GM21381 (cell line): ENCODE data around the gene POLR3B.

Experiments used
- ATAC-seq: cut with Tn5 transposase; IDR thresholded peaks from one replicate; pipeline ENCODE4 v1.9.1; 2021; ENCODE audit warnings: mild to moderate bottlenecking, moderate library complexity; ENCODE audit not compliant: unreplicated experiment

POLR3B gene

DNA sequence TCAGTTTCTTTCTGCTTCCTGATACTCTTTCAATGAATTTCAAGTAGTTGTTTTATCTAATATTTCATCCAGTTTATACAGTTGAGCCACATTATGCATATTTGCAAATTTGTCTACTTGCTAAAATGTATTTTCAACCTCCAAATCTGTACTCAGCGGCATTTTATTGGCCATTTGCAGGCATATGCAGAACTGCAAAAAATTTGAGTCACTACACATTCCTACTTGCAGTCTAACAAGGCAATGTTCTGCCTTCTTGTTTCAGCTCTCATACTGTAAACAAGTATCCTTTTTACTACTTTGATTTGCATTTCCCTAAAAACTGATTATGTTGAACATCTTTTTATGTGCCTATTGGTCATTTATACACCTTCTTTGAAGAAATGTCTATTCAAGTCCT is 55.0 kb downstream of the POLR3B start:
- no peak for ATAC-seq

DNA sequence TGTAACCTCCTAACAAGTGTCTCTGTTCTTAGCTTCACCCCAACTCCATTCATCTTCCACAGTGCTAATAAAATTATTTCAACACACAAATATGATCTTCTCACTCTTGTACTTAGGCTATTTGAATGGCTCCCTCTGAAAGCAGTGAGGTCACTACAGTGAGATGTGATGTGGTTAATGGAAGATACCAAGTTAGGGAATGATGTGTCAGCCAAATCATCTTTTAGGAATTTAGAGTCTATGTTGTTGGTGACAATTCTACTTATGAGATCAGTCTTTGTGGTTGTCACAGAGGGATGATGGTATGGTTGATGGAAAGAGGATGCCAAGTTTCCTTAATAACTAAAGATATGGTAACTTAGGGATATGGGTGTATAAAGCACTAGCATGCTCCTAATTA is 57.6 kb downstream of the POLR3B start:
- no peak for ATAC-seq

DNA sequence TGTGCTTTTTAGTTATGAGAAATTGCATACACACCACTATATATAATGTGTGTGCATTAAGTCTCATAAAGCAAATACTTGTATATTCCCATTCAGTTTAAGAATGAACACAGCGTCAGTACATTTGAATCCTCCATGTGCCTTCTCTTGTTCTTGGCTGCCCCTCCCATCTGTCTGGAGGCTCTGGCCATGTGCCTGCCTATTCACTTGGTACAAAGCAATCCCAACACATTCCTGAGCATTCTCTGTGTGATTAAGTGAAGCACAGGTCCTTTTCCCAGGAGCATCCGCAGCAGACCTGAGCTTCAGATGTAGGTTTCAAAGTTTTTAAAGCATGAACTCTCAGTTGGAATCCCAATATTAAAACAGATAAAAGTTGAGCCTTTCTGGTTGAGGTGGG is 58.7 kb downstream of the POLR3B start:
- no peak for ATAC-seq

DNA sequence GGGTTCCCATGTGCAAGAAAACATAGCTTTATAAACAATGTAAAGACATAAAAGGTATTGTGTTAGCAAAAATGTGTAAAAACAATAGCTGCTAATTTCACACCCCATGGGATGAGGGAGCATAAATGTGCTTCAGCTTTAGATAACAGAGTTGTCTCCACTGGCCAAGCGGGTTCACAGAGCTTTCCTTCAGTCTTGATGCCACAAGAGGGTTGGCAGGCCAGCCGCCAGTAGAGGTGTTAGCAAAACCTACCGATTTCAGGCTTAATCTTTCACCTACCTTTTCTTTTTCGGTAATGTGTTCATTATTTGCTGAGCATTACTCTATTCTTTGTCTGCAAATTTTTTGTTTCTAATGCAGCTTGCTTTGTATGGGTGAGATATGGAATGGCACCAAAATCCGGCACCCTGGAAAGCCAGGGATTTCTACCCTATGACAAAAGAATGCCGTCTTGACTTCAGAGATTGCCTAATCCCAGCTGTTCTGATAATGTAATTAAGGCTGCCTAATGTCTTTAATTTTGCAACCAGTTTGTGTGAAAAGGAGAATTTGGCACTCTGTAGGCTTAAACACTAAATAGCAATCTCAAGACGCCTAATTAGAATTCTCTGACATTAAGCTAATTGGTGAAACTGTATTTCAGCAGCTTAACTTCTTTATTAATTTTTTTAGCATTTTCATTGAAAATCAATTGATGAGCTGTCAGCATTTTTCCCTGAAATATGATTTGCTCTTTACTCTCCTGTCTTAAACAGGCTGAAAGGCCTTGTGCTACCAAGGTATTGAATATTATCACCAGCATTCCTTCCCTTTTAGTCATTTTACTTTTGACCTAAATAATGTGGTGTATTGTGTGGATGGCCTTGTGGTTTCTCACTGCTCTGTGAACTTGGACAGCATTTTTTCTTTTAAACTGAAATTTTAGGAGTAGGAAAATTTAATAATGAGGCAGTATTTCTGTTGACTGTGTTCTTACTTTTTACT is 60.7 kb downstream of the POLR3B start:
- no peak for ATAC-seq

- no peak for ATAC-seq
Observed at GRCh38 chr12:106418970-106419369, 61.4 kb downstream of the POLR3B start.

DNA sequence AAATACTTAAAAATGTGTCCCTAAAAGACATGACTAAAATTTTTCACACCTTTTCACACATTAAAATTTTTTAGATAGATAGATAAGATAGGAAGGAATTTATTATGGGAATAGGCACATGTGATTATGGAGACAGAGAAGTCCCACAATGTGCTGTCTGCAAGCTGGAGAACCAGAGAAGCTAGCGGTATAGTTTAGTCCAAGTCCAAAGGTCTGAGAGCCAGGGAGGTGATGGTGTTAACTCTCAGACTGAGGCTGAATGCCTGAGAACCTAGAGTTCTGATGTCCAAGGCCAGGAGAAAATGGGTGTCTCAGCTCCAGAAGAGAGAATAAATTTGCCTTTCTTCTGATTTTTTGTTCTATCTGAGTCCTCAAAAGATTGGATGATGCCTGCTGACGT is 65.7 kb downstream of the POLR3B start:
- ATAC-seq = no peak

DNA sequence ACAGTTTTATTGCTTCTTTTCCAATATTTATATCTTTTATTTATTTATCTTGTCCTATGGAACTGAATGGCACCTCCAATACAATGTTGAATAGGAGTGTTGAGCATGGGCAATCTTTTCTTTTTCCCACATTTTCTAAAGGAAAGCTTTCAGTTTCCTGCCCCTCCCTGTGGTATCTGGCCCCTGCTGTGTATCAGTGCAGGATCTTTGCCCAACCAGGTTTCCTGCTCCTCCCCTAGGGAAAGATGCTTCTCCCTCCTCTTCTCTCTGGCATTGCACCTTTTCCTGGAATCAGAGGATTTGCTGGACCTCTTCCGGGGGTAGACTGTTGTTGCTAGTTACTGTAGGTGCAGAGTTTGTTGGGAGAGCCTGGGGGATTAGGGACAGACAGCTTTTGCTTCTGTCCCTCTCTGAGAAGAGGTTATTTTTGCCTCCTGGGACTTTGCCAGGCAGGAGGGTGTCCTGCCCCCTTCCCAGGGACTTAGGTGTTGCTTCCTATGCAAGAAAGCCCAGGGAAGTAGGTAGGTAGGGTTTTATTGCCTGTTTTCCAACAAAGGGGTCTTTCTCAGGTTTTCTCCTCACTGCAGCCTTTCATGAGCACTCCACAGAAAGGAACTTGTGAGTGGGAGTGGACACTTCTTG is 67.6 kb downstream of the POLR3B start:
- ATAC-seq = no peak

DNA sequence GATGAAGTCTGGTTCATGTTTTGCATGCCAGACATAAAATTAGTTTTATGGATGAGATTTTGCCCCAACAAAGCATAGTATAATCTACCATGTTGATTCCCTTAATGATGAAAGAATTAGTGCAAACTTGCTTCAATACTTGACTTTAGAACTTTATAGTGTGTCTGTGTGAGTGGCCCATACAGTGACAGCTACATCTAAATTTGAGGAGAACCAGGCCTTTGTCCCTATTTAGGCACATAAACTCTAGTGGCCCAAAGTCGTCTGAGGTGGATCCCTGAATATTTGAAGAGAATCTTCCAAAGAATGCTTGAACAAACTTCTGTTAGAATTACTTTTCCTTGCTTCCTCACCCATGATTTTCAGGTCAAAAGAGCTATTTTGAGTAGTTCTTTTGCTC is 70.4 kb downstream of the POLR3B start:
- no peak for ATAC-seq

DNA sequence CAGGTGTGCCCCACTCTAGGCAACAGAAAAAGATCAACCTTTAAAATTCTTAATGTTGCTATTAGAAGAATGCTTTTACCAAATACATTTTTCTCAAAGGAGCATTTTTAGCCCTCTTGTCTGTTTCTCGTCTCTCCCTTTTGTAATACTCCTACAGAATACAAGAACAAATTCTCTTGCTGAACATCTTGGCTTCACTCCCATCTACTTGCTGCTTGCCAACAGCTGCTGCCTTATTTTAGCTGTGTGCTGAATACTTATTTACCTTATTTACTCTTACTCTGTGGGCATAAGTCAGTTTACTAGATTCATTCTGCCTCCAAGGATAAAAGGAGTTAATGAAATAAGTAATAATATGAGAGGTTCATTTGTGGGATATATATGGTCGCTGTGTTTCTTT is 70.8 kb downstream of the POLR3B start:
- no peak for ATAC-seq

GRCh38 chr12:106429043-106429552 is 71.5 kb downstream of the POLR3B start:
- no peak for ATAC-seq

DNA sequence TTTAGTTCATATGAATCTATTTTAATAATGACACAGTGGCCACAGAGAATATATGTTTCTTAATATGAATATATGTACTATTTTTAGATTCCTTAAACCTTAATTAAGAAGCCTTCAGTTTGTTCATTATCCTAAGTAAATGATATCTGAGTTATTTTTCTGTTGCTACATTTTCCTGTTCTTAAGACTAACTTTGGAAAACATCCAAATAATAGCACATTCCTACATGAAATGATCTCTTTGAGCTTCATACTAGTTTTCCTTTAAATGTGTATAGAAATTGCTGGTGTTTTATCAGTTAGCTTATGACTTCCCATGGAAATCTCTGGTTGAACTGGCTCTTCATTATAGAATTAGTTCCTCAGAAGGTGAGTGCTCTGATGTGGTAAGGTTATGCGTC is 72.1 kb downstream of the POLR3B start:
- no peak for ATAC-seq

GRCh38 chr12:106431839-106432411 is 74.4 kb downstream of the POLR3B start:
- ATAC-seq = no peak

DNA sequence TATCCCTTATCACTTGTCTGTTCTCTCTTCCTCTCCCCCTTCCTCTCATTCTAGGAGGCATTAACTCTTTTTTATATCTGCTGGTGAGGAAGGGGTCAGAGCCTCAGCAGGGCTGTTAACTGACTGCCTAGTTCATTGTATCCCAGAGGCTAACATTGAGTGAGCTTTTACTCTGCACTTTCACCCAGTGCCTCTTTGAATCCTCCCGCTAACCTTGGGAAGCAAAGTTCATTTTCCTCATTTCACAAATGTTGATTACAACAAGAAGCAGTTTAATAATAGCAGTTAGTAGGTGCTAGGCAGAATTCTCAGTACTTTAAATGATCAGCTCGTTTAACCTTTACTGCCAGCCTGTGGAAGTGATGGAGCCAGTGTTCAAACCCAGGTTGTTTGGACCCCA is 75.5 kb downstream of the POLR3B start:
- ATAC-seq = no peak

GRCh38 chr12:106434526-106434925 is 77.0 kb downstream of the POLR3B start:
- no peak for ATAC-seq

DNA sequence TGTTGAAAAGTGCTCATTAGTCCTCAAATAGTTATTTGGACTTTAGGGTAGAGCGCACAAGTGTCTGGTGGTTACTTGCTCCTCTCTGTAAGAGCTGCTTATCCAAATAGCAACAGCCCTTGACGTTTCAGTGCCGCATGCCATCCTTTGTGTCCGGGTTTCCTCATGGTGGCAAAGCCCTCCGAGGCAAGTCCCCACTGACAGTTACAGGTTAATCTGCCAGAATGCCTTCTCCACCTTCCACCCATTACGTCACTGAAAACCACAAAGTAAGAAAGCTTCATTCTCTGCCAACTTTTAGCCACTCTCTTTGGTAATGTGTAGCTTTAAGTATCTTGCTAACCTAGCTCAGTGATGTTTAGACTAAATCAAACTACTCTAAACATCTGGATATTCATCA is 78.6 kb downstream of the POLR3B start:
- ATAC-seq = no peak

DNA sequence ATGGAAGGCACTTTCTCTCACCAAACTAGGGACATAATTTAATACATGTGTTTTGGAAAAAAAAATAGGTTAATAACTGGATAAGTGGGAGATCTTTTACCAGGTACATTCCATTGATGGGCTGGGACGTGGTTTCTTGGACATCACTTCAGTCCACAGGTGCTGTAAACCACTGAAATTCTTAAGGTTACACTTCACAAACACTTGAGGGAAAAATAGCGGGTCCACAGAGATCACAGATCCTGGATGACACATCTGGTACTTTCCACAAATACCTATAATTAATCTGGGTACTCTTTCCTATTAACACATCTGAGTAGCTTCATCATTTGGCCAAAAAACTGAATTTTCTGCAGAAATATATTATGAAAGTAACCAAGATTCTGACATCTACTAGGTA is 85.0 kb downstream of the POLR3B start:
- no peak for ATAC-seq

GRCh38 chr12:106445053-106445452 is 87.5 kb downstream of the POLR3B start:
- ATAC-seq = no peak

DNA sequence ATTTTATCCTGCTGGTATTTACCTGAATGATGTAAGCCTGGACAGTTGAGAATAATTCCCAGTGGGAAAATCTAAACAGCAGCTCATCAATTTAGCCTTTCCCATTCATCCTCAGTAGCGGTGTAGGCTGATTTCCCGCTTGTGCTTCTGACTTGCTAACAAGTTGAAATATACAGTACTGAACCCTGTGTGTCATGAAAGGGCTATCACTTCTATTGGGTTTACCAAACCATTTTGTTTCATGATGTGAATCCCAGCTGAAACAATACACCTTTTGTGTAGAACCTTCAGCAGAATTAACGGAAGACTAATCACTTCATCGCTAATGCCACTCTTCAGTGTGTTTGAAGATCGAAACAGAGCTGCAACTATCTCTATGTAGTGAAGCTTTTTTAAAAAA is 88.4 kb downstream of the POLR3B start:
- no peak for ATAC-seq

DNA sequence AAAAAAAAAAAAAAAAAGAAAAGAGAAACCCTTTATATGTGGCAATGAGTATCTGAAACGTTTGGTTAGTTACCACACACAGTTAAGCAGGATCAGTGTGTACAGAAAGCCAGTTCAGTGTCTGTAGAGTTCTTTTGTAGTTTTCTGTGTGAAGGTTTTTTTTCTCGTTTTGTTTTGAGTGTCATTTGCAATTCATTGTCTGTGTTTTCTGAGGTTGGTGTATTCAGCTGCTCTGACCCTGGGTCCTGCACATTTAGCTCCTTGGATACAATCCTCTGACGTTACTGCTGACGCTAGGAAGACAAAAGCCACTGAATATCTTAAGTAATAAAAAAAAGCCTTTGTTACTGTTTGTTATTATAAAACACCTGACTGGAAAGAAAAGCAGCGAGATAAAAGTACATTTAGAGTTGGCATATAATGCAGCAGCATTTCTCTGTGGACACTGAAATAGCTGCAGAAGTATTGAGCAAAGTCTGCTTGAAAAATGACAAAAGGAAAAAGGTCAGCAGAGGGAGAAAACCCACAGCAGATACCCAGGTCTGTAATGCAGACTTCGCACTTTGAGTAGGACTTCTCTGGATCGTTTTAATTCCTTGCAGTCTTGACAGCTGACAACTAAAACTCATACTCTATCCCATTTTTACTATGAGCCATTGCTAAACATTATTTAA is 89.0 kb downstream of the POLR3B start:
- ATAC-seq = no peak

DNA sequence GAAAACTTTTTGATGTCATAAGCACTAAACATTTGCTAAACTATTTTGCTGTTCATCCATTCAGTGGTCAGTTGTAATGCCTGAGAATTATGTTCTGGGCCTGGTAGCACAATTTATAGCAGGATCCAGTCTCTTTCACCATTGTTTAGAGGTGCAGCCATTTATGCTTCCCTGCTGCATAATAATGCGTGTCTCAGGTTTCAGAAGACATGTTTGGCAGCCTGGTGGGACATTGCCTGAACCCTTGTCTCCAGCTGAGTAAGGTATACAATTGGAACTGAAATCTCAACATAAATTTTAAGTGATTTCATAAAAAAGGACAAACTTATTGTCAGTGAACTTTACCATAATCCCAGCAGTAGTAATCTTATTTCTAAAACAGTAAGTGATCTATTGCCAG is 94.8 kb downstream of the POLR3B start:
- ATAC-seq = no peak

DNA sequence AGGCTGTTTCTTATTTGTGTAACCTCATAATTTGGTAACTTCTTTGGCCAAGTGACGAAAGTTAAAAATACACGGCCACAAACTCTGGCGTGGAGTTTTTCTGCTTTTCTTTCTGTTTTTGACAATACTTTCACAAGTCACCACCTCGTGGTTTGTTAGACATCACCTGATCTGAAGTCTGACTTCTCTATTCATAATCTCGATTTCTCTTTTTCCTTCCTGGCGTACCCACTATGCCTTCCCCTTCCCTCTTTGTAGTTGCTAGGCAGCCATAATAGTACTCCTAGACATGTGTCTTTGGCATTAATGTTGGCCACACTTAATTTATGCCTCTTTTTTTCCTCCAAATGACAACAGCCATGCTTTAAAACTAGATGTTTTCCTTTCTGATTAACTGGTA is 97.6 kb downstream of the POLR3B start:
- no peak for ATAC-seq
